GM10847 (cell line): ENCODE results near the gene GRAP2.

Experiments used
- POLR2A ChIP-seq: IDR thresholded peaks from 2 replicates; pipeline ENCODE4 v1.6.1; 2011; ENCODE audit not compliant: insufficient read length; ENCODE audit errors: extremely low read depth

GRAP2 gene

DNA sequence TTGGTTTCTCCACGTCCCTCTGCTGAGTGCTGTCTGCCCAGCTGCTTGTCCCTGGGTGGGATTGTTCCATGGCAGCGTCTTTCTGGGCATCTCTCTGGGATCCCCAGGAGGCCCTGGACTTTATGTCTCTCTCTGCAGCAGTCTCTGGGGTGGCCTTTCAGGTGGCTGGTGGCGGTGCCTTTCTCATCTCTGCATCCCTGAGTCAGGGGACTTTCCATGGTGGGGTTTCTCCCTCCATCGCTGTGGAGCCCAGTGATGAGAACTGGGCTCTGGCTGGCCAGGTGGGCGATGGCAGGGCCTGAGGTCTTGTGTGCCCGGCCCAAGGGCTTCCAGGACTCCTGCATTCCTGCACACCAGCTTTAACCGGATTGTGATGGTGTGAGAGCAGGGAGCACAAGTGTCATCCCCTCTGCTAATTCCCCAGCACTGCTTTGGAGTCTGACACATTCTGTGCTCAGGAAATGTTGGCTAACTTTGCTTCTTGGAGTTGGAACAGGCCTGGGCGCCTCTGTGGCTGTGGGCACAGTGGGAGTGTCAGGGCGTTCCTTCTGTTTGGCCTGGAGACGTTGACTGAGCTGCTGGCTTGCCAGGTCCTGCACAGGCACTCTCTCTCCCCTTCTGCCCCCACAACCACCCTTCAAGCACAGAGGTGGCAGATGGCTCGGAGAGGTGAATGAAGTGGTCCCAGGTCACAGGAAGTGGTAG lies 121.8 kb downstream of the GRAP2 start:
- TF ChIP-seq POLR2A, result no peak
